Natural killer cell (primary cell): ENCODE data around the gene PARVB. TPM values are rescaled to one million over a fixed set of nuclear protein-coding genes. Genes with fewer than 3 reads are reported as not detected.

Experiments
- ATAC-seq, 3 donors: fragments of 150-1000 bp in 2 of 3; fragments of 200-7000 bp in 1 of 3; cut with Tn5 transposase; 1 replicate in 1 of 3; 2 replicates in 2 of 3; pipeline ENCODE4 v1.10.0; 2021; ENCODE audit warnings: mild to moderate bottlenecking in 2 of 3, moderate library complexity in 2 of 3
- DNase-seq, 2 donors: peaks; one replicate each; pipeline versions ENCODE4 v3.0.0 to v3.0.0-alpha.2; 2013 to 2021; ENCODE audit warnings: mixed read lengths in 1 of 2
- H3K27ac ChIP-seq: one replicate; pipeline ENCODE4 v1.5.1; 2013; ENCODE audit warnings: mild to moderate bottlenecking, low read length
- H3K27me3 ChIP-seq: one replicate; pipeline ENCODE4 v1.6.1; 2013; ENCODE audit warnings: low read length; ENCODE audit not compliant: control insufficient read depth, insufficient read depth
- H3K36me3 ChIP-seq: one replicate; pipeline ENCODE4 v1.6.1; 2013; ENCODE audit warnings: low read length; ENCODE audit not compliant: control insufficient read depth, insufficient read depth
- H3K4me1 ChIP-seq: one replicate; pipeline ENCODE4 v1.6.1; 2013; ENCODE audit warnings: low read length; ENCODE audit not compliant: control insufficient read depth, insufficient read depth
- H3K4me3 ChIP-seq: one replicate; pipeline ENCODE4 v1.5.1; 2013; ENCODE audit warnings: low read length
- H3K9me3 ChIP-seq: one replicate; pipeline ENCODE4 v1.6.1; 2013; ENCODE audit warnings: low read length; ENCODE audit not compliant: control insufficient read depth, insufficient read depth
- H3K27ac Mint-ChIP-seq, 2 donors: one replicate each; pipeline ENCODE4 v1.8.0; 2022; ENCODE audit warnings: mild to moderate bottlenecking in 2 of 2, mixed read lengths in 2 of 2, moderate library complexity in 1 of 2
- H3K27me3 Mint-ChIP-seq, 2 donors: one replicate each; pipeline ENCODE4 v1.8.0; 2022; ENCODE audit warnings: low read depth in 2 of 2, mixed read lengths in 2 of 2
- H3K36me3 Mint-ChIP-seq: one replicate; pipeline ENCODE4 v1.8.0; 2022; ENCODE audit warnings: mixed read lengths
- H3K4me1 Mint-ChIP-seq, 2 donors: one replicate each; pipeline ENCODE4 v1.8.0; 2022; ENCODE audit warnings: mixed read lengths in 2 of 2
- H3K4me3 Mint-ChIP-seq: one replicate; pipeline ENCODE4 v1.8.0; 2022; ENCODE audit warnings: mild to moderate bottlenecking, moderate library complexity, mixed read lengths
- H3K9me3 Mint-ChIP-seq, 2 donors: one replicate each; pipeline ENCODE4 v1.8.0; 2022; ENCODE audit warnings: mixed read lengths in 2 of 2
- CTCF ChIP-seq: fragments of 200-600 bp; IDR thresholded peaks from one replicate; pipeline ENCODE4 v1.8.0; 2022; ENCODE audit warnings: antibody characterized with exemption
- WGBS: methylation state at CpG from one replicate; pipeline ENCODE4 v1.1.7; 2013; ENCODE audit warnings: missing lambda C conversion rate; ENCODE audit not compliant: insufficient coverage; 5-methylcytosine and 5-hydroxymethylcytosine counted together
- intact Hi-C: fragments of 100-400 bp; cut with micrococcal nuclease; formaldehyde crosslinking; loops from one replicate; pipeline ENCODE4 v1.14.2; 2022
- total RNA-seq, 4 donors: library from RNA; stranded (reverse); fragments of 120-200 nt in 1 of 4; gene quantifications; one replicate each; pipeline versions ENCODE4 v1.2.3 to v1.2.4, GENCODE V29; 2013 to 2022

PARVB gene
- total RNA-seq, 3 donors from 2014 or later (not counting 1 experiment from before 2014, with no cell fraction given) = 2.9 to 12.5 (median 8.1) TPM

GRCh38 chr22:44214187-44214586 is 190.1 kb downstream of the PARVB start:
- TF ChIP-seq CTCF = no peak
- peaks cover 3 to 7% of the 10 kb centered on the region in 2 donors for H3K9me3 Mint-ChIP-seq
- no peak overlapping the region for H3K4me3 Mint-ChIP-seq
- no peak overlapping the region for H3K27ac ChIP-seq
- H3K27ac Mint-ChIP-seq = no peak overlapping the region
- intact Hi-C loops = no loop called here
- DNase-seq (no peak), ATAC-seq (no peak)
- no peaks in the 10 kb centered on the region for H3K9me3 ChIP-seq
- no peaks in the 10 kb centered on the region for H3K27me3 Mint-ChIP-seq
- WGBS = 89% methylated on average over 3 of the region's 3 CpGs
- H3K4me1 ChIP-seq = no peaks in the 10 kb centered on the region
- H3K36me3 Mint-ChIP-seq = peaks cover 10% of the 10 kb centered on the region
- peaks cover 17 to 23% of the 10 kb centered on the region in 2 donors for H3K4me1 Mint-ChIP-seq
- H3K36me3 ChIP-seq = no peaks in the 10 kb centered on the region
- H3K4me3 ChIP-seq = no peak overlapping the region
- H3K27me3 ChIP-seq = no peaks in the 10 kb centered on the region

- Mint-ChIP-seq H3K9me3 (peaks cover under 1% of the 10 kb centered on the region in 2 donors), H3K27ac (no peak overlapping the region), H3K4me3 (no peak overlapping the region), H3K27me3 (no peaks in the 10 kb centered on the region), H3K4me1 (peaks cover 12 to 17% of the 10 kb centered on the region in 2 donors), H3K36me3 (peaks cover 4% of the 10 kb centered on the region)
- 91% methylated on average over 6 of the region's 6 CpGs for WGBS
- Histone ChIP-seq H3K27ac (no peak overlapping the region), H3K9me3 (no peaks in the 10 kb centered on the region), H3K4me1 (no peaks in the 10 kb centered on the region), H3K27me3 (no peaks in the 10 kb centered on the region), H3K36me3 (no peaks in the 10 kb centered on the region), H3K4me3 (no peak overlapping the region)
- no peak for TF ChIP-seq CTCF
- intact Hi-C loops = no loop called here
- ATAC-seq = no peak
- no peak for DNase-seq
Measured at GRCh38 chr22:44214764-44215163, 190.7 kb downstream of the PARVB start.

DNA sequence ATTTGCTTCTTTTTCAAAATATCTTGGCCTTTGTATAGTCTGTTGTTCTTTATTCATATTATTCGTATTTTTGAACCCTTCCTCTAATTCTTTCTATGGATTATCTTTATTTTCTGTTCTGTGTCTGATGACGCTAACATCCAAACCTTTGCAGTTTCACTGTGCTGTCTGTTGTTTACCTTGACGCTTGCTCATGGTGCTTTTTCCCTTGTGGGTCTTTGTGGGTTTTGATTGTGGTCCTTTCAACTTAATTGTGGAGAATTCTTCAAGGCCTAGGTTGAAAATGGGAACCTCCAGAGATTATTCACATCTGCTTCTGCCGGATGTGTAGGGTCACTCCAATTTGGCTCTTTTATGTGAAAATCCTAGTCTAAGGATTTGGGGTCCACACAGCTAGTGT is 191.2 kb downstream of the PARVB start:
- DNase-seq (no peak), ATAC-seq (no peak)
- H3K9me3 ChIP-seq = no peaks in the 10 kb centered on the region
- Mint-ChIP-seq H3K4me1 (peaks cover 7 to 12% of the 10 kb centered on the region in 2 donors), H3K4me3 (no peak overlapping the region), H3K36me3 (no peaks in the 10 kb centered on the region), H3K27ac (no peak overlapping the region), H3K9me3 (no peaks in the 10 kb centered on the region), H3K27me3 (no peaks in the 10 kb centered on the region)
- no peak overlapping the region for H3K27ac ChIP-seq
- no peak for TF ChIP-seq CTCF
- H3K4me3 ChIP-seq = no peak overlapping the region
- no peaks in the 10 kb centered on the region for H3K27me3 ChIP-seq
- WGBS = 76% methylated on average over 3 of the region's 4 CpGs
- no peaks in the 10 kb centered on the region for H3K36me3 ChIP-seq
- intact Hi-C loops = no loop called here
- no peaks in the 10 kb centered on the region for H3K4me1 ChIP-seq

GRCh38 chr22:44217346-44217745 is 193.2 kb downstream of the PARVB start:
- H3K27me3 ChIP-seq = no peaks in the 10 kb centered on the region
- WGBS = 95% methylated on average over 7 of the region's 7 CpGs
- Mint-ChIP-seq H3K4me1 (no peaks in the 10 kb centered on the region), H3K9me3 (no peaks in the 10 kb centered on the region), H3K27ac (no peak overlapping the region), H3K27me3 (no peaks in the 10 kb centered on the region), H3K4me3 (no peak overlapping the region), H3K36me3 (no peaks in the 10 kb centered on the region)
- H3K4me1 ChIP-seq = no peaks in the 10 kb centered on the region
- intact Hi-C loops = no loop called here
- no peaks in the 10 kb centered on the region for H3K36me3 ChIP-seq
- H3K4me3 ChIP-seq = no peak overlapping the region
- ATAC-seq (no peak), DNase-seq (no peak)
- TF ChIP-seq CTCF = no peak
- H3K9me3 ChIP-seq = no peaks in the 10 kb centered on the region
- no peak overlapping the region for H3K27ac ChIP-seq
